ENCODE data around the gene PTPRM. TPM values are rescaled to one million over a fixed set of nuclear protein-coding genes. Genes with fewer than 3 reads are reported as not detected.

Gene PTPRM
- total RNA-seq, 1 donor from 2014 or later, result 257 TPM

GRCh38 chr18:8349608-8350323 is 782.6 kb downstream of the PTPRM start:
- Histone ChIP-seq H3K36me3 (peaks cover 0 to 4% of the 10 kb centered on the region in 2 donors), H3K27ac (no peak overlapping the region), H3K9me3 (no peaks in the 10 kb centered on the region), H3K27me3 (no peaks in the 10 kb centered on the region), H3K4me3 (no peak overlapping the region), H3K4me1 (no peaks in the 10 kb centered on the region)
- intact Hi-C loops (cut with DNase I), result loop anchor here (10.0 kb wide), 1 partner anchor 785 kb away; the partner anchor contains the start of gene PTPRM
- no peak for DNase-seq (ENCODE audit: low spot score in 2 of 2)
- TF ChIP-seq, protein P1, sequence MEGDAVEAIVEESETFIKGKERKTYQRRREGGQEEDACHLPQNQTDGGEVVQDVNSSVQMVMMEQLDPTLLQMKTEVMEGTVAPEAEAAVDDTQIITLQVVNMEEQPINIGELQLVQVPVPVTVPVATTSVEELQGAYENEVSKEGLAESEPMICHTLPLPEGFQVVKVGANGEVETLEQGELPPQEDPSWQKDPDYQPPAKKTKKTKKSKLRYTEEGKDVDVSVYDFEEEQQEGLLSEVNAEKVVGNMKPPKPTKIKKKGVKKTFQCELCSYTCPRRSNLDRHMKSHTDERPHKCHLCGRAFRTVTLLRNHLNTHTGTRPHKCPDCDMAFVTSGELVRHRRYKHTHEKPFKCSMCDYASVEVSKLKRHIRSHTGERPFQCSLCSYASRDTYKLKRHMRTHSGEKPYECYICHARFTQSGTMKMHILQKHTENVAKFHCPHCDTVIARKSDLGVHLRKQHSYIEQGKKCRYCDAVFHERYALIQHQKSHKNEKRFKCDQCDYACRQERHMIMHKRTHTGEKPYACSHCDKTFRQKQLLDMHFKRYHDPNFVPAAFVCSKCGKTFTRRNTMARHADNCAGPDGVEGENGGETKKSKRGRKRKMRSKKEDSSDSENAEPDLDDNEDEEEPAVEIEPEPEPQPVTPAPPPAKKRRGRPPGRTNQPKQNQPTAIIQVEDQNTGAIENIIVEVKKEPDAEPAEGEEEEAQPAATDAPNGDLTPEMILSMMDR (IDR thresholded peaks at IDR 0.05), result no peak

DNA sequence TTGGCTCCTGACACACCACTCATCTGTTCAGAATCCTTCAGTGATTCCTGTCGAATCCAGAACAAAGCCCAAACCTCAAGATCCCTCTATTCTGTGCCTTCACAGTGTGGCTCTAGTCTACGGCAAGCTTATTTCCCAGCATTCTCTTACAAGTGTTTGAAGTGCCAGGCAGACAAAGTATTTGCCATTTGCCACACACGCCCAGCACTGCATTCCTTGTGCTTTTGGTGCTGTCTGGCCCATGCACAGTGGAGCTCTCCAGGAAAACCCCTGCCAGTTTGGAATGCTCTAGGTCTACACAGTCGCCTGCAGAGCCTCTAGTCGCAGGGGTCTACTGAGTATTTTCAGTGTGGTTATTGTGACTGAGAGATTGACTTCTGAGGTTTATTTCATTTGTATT is 783.5 kb downstream of the PTPRM start:
- no peak overlapping the region for H3K27ac ChIP-seq
- no peak for DNase-seq (ENCODE audit: low spot score in 2 of 2)
- intact Hi-C loops (cut with DNase I), result no loop called here
- H3K4me3 ChIP-seq, result no peak overlapping the region
- TF ChIP-seq, protein P1 (IDR thresholded peaks at IDR 0.05), result no peak
- no peaks in the 10 kb centered on the region for H3K9me3 ChIP-seq
- H3K27me3 ChIP-seq, result no peaks in the 10 kb centered on the region
- peaks cover 0 to 4% of the 10 kb centered on the region in 2 donors for H3K36me3 ChIP-seq
- no peaks in the 10 kb centered on the region for H3K4me1 ChIP-seq

- H3K27me3 ChIP-seq, result no peaks in the 10 kb centered on the region
- intact Hi-C loops (cut with DNase I), result no loop called here
Observed at GRCh38 chr18:8351161-8351560, 784.0 kb downstream of the PTPRM start.

DNA sequence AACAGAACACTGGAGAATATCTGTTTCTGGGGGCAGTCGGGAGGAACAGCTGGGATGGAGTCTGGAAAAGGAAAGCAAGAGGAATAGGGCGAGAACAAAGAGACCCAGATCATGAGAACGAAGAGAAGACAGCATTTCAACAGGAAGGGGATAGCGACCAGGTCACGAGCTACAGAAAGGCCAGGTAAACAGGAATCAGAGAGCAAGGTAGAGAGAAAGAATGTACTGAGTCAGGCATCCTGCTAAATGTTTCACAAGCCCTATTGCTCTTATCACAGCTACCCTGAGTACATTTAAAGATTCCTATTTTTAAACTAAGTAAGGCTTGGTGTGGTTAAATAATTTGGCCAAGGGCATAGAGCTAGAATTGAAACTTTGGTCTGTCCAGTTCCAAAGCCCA is 787.2 kb downstream of the PTPRM start:
- DNase-seq (ENCODE audit: low spot score in 2 of 2), result no peak
- Histone ChIP-seq H3K4me3 (no peak overlapping the region), H3K27me3 (no peaks in the 10 kb centered on the region), H3K36me3 (no peaks in the 10 kb centered on the region), H3K9me3 (no peaks in the 10 kb centered on the region), H3K27ac (no peak overlapping the region), H3K4me1 (no peaks in the 10 kb centered on the region)
- intact Hi-C loops (cut with DNase I), result no loop called here
- TF ChIP-seq, protein P1 (IDR thresholded peaks at IDR 0.05), result no peak

More at GRCh38 chr18:8351161-8351560, 784.0 kb downstream of the PTPRM start:
- H3K4me1 ChIP-seq, result no peaks in the 10 kb centered on the region
- H3K4me3 ChIP-seq, result no peak overlapping the region
- no peak for DNase-seq (ENCODE audit: low spot score in 2 of 2)
- H3K36me3 ChIP-seq, result peaks cover 0 to 1% of the 10 kb centered on the region in 2 donors
- H3K27ac ChIP-seq, result no peak overlapping the region
- H3K9me3 ChIP-seq, result no peaks in the 10 kb centered on the region
- TF ChIP-seq, protein P1 (IDR thresholded peaks at IDR 0.05), result no peak

DNA sequence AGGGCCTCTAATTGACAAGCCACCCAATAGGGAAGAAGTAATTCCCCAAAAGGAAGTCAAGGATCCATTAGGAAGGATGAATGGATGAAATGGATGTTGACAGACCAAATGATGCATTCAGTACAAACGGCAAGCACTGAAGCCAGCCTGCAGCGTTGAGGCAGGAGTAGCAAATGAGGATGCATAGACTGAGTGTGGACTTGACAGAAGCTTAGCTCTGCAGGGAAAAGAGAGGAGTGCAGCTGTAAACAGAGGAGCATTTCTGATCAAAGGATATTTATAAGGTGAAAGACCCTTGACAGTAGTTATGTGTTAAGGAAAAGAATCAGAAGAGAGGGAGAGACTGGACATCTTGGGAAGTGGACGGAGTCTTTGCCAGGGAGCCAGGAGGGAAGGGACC is 788.9 kb downstream of the PTPRM start:
- H3K27ac ChIP-seq, result no peak overlapping the region
- H3K4me1 ChIP-seq, result no peaks in the 10 kb centered on the region
- no peak overlapping the region for H3K4me3 ChIP-seq
- DNase-seq (ENCODE audit: low spot score in 2 of 2), result no peak
- H3K36me3 ChIP-seq, result no peaks in the 10 kb centered on the region
- no peaks in the 10 kb centered on the region for H3K27me3 ChIP-seq
- intact Hi-C loops (cut with DNase I), result no loop called here
- TF ChIP-seq, protein P1 (IDR thresholded peaks at IDR 0.05), result no peak
- H3K9me3 ChIP-seq, result no peaks in the 10 kb centered on the region

Measured in ascending aorta (tissue), 2 donors.